Measurements from ENCODE around the gene GOLT1A. TPM values are rescaled to one million over a fixed set of nuclear protein-coding genes. Genes with fewer than 3 reads are reported as not detected.

Gene GOLT1A
- polyA plus RNA-seq, 1 donor from 2014 or later = not detected

GRCh38 chr1:204162494-204163074 is 51.2 kb downstream of the GOLT1A start:
- Histone ChIP-seq H3K36me3 (ENCODE audit: insufficient read depth, low read length) (no peaks in the 10 kb centered on the region), H3K9me2 (ENCODE audit: insufficient read depth, low read length) (no peaks in the 10 kb centered on the region), H4K20me1 (ENCODE audit: insufficient read depth) (no peaks in the 10 kb centered on the region), H3K4me3 (ENCODE audit: low read length) (no peak overlapping the region), H2AFZ (ENCODE audit: low read depth, low read length) (no peak overlapping the region), H3K9me3 (ENCODE audit: low read length) (no peaks in the 10 kb centered on the region), H3K79me2 (replicated peaks; ENCODE audit: insufficient read depth, low read length) (no peaks in the 10 kb centered on the region), H3K9ac (ENCODE audit: low read length) (no peak overlapping the region), H3F3A (ENCODE audit: insufficient read depth, low read length, poor library complexity, severe bottlenecking) (no peaks in the 10 kb centered on the region), H3K4me2 (ENCODE audit: low read length) (no peak overlapping the region), H3K27ac (ENCODE audit: low read length) (no peak overlapping the region), H3K27me3 (ENCODE audit: insufficient read depth, low read depth, low read length) (peaks cover 10% of the 10 kb centered on the region)
- TF ChIP-seq RAD21 (conservative IDR thresholded peaks at IDR 0.05) (peak; percentile 100), CTCF (IDR thresholded peaks at IDR 0.05; ENCODE audit: poor library complexity, severe bottlenecking) (peak; percentile 99), REST (IDR thresholded peaks at IDR 0.05; ENCODE audit: borderline replicate concordance) (no peak), EZH2 (IDR thresholded peaks at IDR 0.05; ENCODE audit: borderline replicate concordance, insufficient read depth, low read length, poor library complexity, severe bottlenecking) (no peak), SMC3 (conservative IDR thresholded peaks at IDR 0.05; ENCODE audit: poor library complexity) (peak; percentile 99)

GRCh38 chr1:204161609-204162493 is 51.9 kb downstream of the GOLT1A start:
- Histone ChIP-seq H3K9ac (ENCODE audit: low read length) (no peak overlapping the region), H3K9me3 (ENCODE audit: low read length) (no peaks in the 10 kb centered on the region), H3K4me3 (ENCODE audit: low read length) (no peak overlapping the region), H3F3A (ENCODE audit: insufficient read depth, low read length, poor library complexity, severe bottlenecking) (no peaks in the 10 kb centered on the region), H3K27ac (ENCODE audit: low read length) (no peak overlapping the region), H3K79me2 (replicated peaks; ENCODE audit: insufficient read depth, low read length) (no peaks in the 10 kb centered on the region), H3K9me2 (ENCODE audit: insufficient read depth, low read length) (no peaks in the 10 kb centered on the region), H3K27me3 (ENCODE audit: insufficient read depth, low read depth, low read length) (peaks cover 11% of the 10 kb centered on the region), H3K4me2 (ENCODE audit: low read length) (no peak overlapping the region), H3K36me3 (ENCODE audit: insufficient read depth, low read length) (no peaks in the 10 kb centered on the region), H4K20me1 (ENCODE audit: insufficient read depth) (no peaks in the 10 kb centered on the region), H2AFZ (ENCODE audit: low read depth, low read length) (no peak overlapping the region)
- TF ChIP-seq REST (IDR thresholded peaks at IDR 0.05; ENCODE audit: borderline replicate concordance) = no peak
- TF ChIP-seq EZH2 (IDR thresholded peaks at IDR 0.05; ENCODE audit: borderline replicate concordance, insufficient read depth, low read length, poor library complexity, severe bottlenecking) = no peak
- no peak for TF ChIP-seq POLR2AphosphoS5 (IDR thresholded peaks at IDR 0.05)

All from neural cell (in vitro differentiated cells).